Measurements from ENCODE around the gene RGS2. TPM values are rescaled to one million over a fixed set of nuclear protein-coding genes. Genes with fewer than 3 reads are reported as not detected.

RGS2 gene
- total RNA-seq, 1 donor = 86.1 TPM

- H3K4me3 ChIP-seq (ENCODE audit: low read depth, low read length) = no peak overlapping the region
- no peak for TF ChIP-seq CTCF (IDR thresholded peaks at IDR 0.05; ENCODE audit: insufficient read depth, low read length)
- no peak for DNase-seq (ENCODE audit: low read depth)
Observed at GRCh38 chr1:192776206-192776605, 32.6 kb upstream of the RGS2 start.

- no peak for TF ChIP-seq CTCF (IDR thresholded peaks at IDR 0.05; ENCODE audit: insufficient read depth, low read length)
- no peak overlapping the region for H3K4me3 ChIP-seq (ENCODE audit: low read depth, low read length)
- no peak for DNase-seq (ENCODE audit: low read depth)
Observed at GRCh38 chr1:192776998-192777397, 31.8 kb upstream of the RGS2 start.

- TF ChIP-seq CTCF (IDR thresholded peaks at IDR 0.05; ENCODE audit: insufficient read depth, low read length) = no peak
- H3K4me3 ChIP-seq (ENCODE audit: low read depth, low read length) = no peak overlapping the region
- DNase-seq (ENCODE audit: low read depth) = no peak
Observed at GRCh38 chr1:192783791-192784190, 25.0 kb upstream of the RGS2 start.

- DNase-seq (ENCODE audit: low read depth) = no peak
- no peak for TF ChIP-seq CTCF (IDR thresholded peaks at IDR 0.05; ENCODE audit: insufficient read depth, low read length)
- H3K4me3 ChIP-seq (ENCODE audit: low read depth, low read length) = no peak overlapping the region
Observed at GRCh38 chr1:192784397-192784796, 24.4 kb upstream of the RGS2 start.

- no peak overlapping the region for H3K4me3 ChIP-seq (ENCODE audit: low read depth, low read length)
- TF ChIP-seq CTCF (IDR thresholded peaks at IDR 0.05; ENCODE audit: insufficient read depth, low read length) = no peak
- DNase-seq (ENCODE audit: low read depth) = no peak
Observed at GRCh38 chr1:192786576-192786975, 22.3 kb upstream of the RGS2 start.

GRCh38 chr1:192787914-192788585 is 20.8 kb upstream of the RGS2 start:
- peak; percentile 47 for DNase-seq (ENCODE audit: low read depth)
- no peak overlapping the region for H3K4me3 ChIP-seq (ENCODE audit: low read depth, low read length)
- no peak for TF ChIP-seq CTCF (IDR thresholded peaks at IDR 0.05; ENCODE audit: insufficient read depth, low read length)

- no peak for TF ChIP-seq CTCF (IDR thresholded peaks at IDR 0.05; ENCODE audit: insufficient read depth, low read length)
- H3K4me3 ChIP-seq (ENCODE audit: low read depth, low read length) = no peak overlapping the region
- DNase-seq (ENCODE audit: low read depth) = no peak
Observed at GRCh38 chr1:192789871-192790270, 19.0 kb upstream of the RGS2 start.
